Renal cortical epithelial cell (primary cell): ENCODE results near the gene CA10. TPM values are rescaled to one million over a fixed set of nuclear protein-coding genes. Genes with fewer than 3 reads are reported as not detected.

Experiments used
- DNase-seq: peaks from one replicate; pipeline ENCODE4 v3.0.0-alpha.2; 2011; ENCODE audit warnings: low read depth
- total RNA-seq: library from RNA; depleted of rRNA; stranded (reverse); fragments of >200 nt; gene quantifications from 2 replicates; pipeline ENCODE4 v1.2.3, GENCODE V29; 2014

The CA10 gene
- total RNA-seq, 1 donor from 2014 or later = not detected

- DNase-seq = no peak
These were observed 285.2 kb downstream of the CA10 start for GRCh38 chr17:51873302-51873701.

GRCh38 chr17:51869387-51869786 is 289.1 kb downstream of the CA10 start:
- peak; percentile 23 for DNase-seq

- peak; percentile 9 for DNase-seq
These were observed 297.5 kb downstream of the CA10 start for GRCh38 chr17:51860954-51861561.

GRCh38 chr17:51857052-51857597 is 301.4 kb downstream of the CA10 start:
- no peak for DNase-seq

GRCh38 chr17:51855806-51856205 is 302.7 kb downstream of the CA10 start:
- no peak for DNase-seq

GRCh38 chr17:51853857-51854256 is 304.7 kb downstream of the CA10 start:
- DNase-seq = peak; percentile 79

- DNase-seq = peak; percentile 39
These were observed 305.9 kb downstream of the CA10 start for GRCh38 chr17:51852603-51853002.

GRCh38 chr17:51850201-51850600 is 308.3 kb downstream of the CA10 start:
- no peak for DNase-seq

GRCh38 chr17:51848451-51848850 is 310.1 kb downstream of the CA10 start:
- DNase-seq = peak; percentile 84

GRCh38 chr17:51846566-51846965 is 311.9 kb downstream of the CA10 start:
- DNase-seq = no peak

GRCh38 chr17:51845776-51846175 is 312.7 kb downstream of the CA10 start:
- no peak for DNase-seq

GRCh38 chr17:51842763-51843162 is 315.8 kb downstream of the CA10 start:
- DNase-seq = no peak

- no peak for DNase-seq
These were observed 316.8 kb downstream of the CA10 start for GRCh38 chr17:51841669-51842068.

GRCh38 chr17:51840688-51841087 is 317.8 kb downstream of the CA10 start:
- no peak for DNase-seq

GRCh38 chr17:51833620-51834019 is 324.9 kb downstream of the CA10 start:
- DNase-seq = no peak

- no peak for DNase-seq
These were observed 325.5 kb downstream of the CA10 start for GRCh38 chr17:51833045-51833444.

GRCh38 chr17:51830886-51831285 is 327.6 kb downstream of the CA10 start:
- DNase-seq = no peak

GRCh38 chr17:51830451-51830850 is 328.1 kb downstream of the CA10 start:
- peak; percentile 7 for DNase-seq

GRCh38 chr17:51828901-51829300 is 329.6 kb downstream of the CA10 start:
- no peak for DNase-seq

GRCh38 chr17:51827140-51827539 is 331.4 kb downstream of the CA10 start:
- no peak for DNase-seq

GRCh38 chr17:51820766-51821165 is 337.7 kb downstream of the CA10 start:
- no peak for DNase-seq

GRCh38 chr17:51820252-51820651 is 338.3 kb downstream of the CA10 start:
- DNase-seq = peak; percentile 11

- no peak for DNase-seq
These were observed 338.9 kb downstream of the CA10 start for GRCh38 chr17:51819341-51820219.
